GM19351 (cell line): ENCODE results near the gene UROC1.

Source experiments
- ATAC-seq: cut with Tn5 transposase; IDR thresholded peaks from one replicate; pipeline ENCODE4 v1.9.1; 2021; ENCODE audit warnings: mild to moderate bottlenecking, moderate library complexity; ENCODE audit not compliant: unreplicated experiment

The UROC1 gene

DNA sequence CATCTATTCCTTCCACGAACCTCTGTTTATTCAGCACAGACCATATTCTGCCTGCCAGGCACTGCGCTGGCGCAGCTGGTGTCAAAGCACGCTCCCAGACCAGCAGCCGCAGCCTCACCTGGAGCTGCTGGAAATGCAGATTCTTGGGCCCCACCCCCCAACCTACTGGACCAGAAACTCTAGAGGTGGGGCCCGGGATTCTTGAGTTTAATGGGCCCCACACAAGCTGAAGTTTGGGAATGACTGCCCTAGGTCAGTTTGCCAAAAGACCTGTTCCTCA is 13.4 kb upstream of the UROC1 start:
- ATAC-seq = no peak

GRCh38 chr3:126530171-126531050 is 12.8 kb upstream of the UROC1 start:
- ATAC-seq = no peak

GRCh38 chr3:126529585-126530170 is 12.1 kb upstream of the UROC1 start:
- ATAC-seq = no peak

DNA sequence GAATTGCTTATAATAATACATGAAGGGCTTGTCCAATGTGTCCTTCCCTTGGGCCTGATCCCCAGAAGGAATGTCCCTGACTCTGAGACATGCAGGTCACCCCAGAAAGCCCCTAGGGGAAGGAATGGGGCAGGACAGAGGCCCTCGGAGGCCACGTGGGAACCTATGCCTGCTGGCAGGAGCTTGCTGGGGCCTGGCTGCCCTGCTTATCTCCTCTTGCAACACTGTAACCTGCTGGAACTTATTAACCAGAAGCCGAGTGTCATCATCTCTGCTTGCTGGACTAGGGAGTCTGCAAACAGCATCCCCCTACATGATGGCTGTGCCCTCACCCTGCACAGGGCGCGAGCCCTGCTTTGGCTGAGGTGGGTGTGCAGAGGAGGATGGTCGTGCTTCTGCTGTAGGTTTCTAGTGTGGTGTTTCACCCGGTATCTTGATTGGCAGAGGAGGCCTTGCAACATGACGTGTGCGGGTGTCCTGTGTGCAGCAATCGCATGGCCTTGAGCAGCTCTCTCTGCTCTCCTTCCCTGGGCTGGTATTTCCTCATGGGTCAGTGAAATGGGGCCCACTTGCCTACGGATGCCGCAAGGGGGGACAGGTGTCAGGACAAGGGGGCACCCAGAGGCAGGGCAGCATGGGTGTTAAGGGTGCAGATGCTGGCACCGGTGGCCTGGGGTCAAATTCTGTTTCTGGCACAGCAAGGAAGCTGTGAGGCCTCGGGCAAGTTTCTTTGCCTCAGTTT is 11.4 kb upstream of the UROC1 start:
- no peak for ATAC-seq

- no peak for ATAC-seq
These were observed 10.8 kb upstream of the UROC1 start for GRCh38 chr3:126528419-126528799.

GRCh38 chr3:126527455-126528211 is 10.1 kb upstream of the UROC1 start:
- ATAC-seq = no peak

GRCh38 chr3:126527006-126527405 is 9.4 kb upstream of the UROC1 start:
- ATAC-seq = no peak

DNA sequence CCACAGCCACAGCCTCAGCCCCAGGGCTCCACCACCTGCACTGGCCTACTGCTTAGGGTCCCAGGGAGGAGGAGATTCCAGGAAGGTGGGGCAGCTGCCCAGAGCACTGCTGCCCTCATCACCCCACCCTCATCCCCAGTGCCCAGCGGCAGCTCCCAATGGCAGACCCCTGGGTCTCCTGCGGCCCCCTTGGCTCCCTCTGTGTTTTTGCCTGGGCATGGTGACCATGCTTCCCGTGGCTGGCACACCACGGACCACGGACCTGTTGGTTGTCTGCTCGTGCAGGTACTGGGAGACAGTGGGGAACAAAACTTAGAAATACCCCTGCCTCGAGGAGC is 9.1 kb upstream of the UROC1 start:
- no peak for ATAC-seq

- no peak for ATAC-seq
These were observed 8.5 kb upstream of the UROC1 start for GRCh38 chr3:126525853-126526667.

DNA sequence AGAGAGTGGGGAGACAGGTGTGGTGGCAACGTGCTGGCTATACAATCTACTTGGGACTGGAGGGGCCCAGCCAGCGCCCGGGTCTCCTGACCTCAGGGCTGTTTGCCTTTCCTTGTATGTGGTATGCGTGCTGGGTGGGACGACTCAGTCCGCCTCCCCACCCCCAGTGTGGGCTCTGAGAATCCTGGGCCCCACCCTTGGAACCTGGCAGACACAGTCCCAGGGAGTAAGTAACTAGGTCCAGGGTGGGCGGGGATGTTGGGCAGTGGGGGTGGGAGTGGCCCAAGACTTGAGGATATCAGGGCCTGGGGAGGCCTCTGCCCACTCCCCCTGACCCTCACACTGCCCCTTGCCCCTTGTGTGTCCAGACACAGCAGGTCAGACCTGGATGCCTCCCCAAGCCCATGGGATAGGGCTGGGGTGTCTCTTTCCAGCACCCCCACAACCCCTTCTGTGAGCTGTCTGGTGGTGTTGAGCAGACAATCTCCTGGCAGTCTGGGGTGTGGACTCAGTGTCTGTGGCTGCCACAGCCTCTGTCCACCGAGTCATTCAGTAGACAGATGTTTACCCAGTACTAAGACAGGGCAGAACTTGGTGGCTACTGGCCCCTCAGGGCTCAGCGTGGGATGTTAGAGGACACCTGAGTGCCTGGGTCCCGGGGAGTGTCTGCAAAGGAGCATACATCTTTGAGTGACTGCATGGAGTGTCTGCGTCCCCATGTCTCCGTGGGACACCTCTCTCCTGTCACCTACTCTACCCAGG is 7.7 kb upstream of the UROC1 start:
- no peak for ATAC-seq

DNA sequence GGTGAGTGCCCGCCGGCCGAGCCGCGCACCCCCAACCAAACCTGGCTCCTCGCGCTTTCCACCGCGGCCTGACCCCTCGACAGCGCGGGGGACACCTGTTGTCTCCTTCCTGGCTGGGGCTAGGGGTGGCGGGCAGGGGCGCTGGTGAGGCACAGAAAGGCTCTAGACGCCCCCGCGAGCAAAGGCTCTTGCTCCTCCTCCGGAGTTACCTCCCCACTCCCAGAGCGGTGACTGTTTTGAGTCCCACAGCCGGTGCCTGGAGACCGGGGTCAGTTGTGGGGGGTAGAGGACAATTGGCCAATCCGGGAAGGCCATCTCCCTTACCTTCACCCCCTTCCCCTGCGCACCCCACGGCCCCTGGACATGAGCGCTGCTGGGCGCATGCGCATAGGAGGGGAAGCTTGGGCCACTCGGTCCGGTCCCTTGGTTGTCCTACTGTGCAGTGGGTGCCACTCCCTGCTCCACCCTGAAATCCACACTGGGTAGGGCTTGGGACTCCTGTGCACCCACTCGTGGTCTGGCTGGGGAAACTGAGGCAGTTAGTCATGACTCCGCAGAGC is 6.9 kb upstream of the UROC1 start:
- ATAC-seq = no peak

- ATAC-seq = no peak
These were observed 6.3 kb upstream of the UROC1 start, which contains the start of gene CHST13 for GRCh38 chr3:126523745-126524428. Gene CHST13 (plus strand): TSS chr3:126524155. CDS start chr3:126524333, 178 bp downstream.

DNA sequence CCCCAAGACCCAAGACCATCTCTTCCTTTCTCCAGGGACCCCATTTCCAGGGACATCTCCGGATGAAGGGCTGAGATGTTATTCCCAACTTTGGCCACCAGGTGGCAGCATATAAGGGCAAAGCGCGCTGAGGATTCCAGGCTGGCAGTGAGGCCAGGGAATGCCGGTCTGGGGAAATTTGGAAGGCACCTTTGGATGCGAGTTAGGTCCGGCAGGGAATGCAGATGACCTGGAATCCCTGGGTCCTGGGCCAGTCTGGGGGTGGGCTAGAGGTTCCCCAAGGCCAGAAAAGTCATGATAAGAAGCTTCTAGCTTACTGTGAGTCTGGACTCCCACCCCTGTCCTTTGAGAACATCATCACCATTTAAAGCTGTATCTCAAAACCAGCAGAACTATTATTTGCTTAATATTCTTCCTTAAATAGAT is 4.8 kb upstream of the UROC1 start:
- no peak for ATAC-seq

- no peak for ATAC-seq
These were observed 3.7 kb upstream of the UROC1 start for GRCh38 chr3:126521122-126521891.

DNA sequence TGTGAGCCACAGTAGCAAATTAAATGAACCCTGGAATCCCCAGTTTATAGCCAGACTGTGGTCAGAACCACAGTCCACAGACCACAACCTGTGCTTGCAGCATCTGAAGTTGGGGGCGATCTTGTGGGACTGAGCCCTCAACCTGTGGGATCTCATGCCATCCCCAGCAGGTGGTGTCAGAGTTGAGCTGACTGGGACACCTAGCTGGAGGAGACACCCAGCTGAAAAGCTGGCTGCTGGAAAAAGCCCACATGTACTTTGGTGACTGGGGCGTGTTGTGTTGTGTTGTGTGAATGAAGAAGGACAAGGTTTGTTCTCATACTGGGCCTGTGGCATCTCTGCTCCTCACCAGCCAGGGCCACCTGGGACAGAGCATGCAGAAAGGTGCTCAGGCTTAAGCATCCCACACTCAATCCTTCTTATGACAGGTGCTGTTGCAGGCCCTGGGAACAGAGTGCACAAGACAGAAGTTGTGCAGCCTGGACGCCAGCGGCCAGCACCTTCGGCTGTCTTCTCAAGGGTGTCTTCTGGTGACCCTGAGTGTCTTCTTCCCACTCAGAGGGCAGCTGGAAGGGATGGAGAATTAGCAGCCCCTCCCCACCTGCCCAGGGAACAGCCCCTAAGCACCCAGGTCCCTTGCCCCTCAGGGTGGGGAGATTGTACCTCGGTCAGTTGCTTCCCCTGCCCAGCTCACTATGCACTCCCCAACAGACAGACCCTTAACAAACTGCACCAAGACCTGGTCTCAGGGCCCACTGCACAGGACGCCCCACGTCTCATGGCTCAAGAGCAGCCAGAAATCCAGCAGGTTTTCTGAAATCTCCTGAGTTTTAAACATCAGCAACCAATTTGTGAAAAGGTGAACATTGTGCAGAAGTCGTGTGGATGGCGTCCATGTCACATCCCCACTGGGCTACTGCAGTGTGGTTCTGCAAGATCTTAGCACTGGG is 2.2 kb upstream of the UROC1 start:
- ATAC-seq = no peak

- no peak for ATAC-seq
These were observed 1.2 kb upstream of the UROC1 start for GRCh38 chr3:126518779-126519177.
